ENCODE results near the gene NF2.

NF2 gene

DNA sequence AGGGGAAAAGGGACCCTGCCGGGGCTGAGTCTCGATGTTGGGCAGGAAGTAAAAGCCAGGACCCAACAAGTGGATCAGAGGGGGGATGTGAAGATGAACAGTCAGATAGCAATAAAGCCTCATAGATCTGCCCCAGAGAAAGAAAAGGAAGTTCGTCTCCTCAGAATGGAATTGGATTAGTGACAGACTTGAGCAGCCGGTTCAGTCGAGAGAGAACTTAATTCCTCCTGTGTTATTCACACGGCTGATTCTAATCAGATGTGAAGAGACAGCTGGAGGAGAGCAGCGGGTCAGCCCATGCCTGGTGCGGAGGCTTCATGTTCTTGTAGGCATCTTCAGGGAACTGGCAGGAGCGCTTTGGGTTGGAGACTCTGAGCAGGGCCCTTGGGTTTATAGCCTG is 87.0 kb downstream of the NF2 start:
- no peak overlapping the region for H3K9ac ChIP-seq
- no peaks in the 10 kb centered on the region for H3K27me3 ChIP-seq (ENCODE audit: insufficient read depth, low read depth)
- H2AFZ ChIP-seq (ENCODE audit: low read depth): no peak overlapping the region
- no peaks in the 10 kb centered on the region for H3K79me2 ChIP-seq (ENCODE audit: insufficient read depth, low read depth)
- no peak overlapping the region for H3K4me2 ChIP-seq
- no peaks in the 10 kb centered on the region for H4K20me1 ChIP-seq (ENCODE audit: insufficient read depth)
- H3K36me3 ChIP-seq (ENCODE audit: insufficient read depth): no peaks in the 10 kb centered on the region
- TF ChIP-seq, protein P1, sequence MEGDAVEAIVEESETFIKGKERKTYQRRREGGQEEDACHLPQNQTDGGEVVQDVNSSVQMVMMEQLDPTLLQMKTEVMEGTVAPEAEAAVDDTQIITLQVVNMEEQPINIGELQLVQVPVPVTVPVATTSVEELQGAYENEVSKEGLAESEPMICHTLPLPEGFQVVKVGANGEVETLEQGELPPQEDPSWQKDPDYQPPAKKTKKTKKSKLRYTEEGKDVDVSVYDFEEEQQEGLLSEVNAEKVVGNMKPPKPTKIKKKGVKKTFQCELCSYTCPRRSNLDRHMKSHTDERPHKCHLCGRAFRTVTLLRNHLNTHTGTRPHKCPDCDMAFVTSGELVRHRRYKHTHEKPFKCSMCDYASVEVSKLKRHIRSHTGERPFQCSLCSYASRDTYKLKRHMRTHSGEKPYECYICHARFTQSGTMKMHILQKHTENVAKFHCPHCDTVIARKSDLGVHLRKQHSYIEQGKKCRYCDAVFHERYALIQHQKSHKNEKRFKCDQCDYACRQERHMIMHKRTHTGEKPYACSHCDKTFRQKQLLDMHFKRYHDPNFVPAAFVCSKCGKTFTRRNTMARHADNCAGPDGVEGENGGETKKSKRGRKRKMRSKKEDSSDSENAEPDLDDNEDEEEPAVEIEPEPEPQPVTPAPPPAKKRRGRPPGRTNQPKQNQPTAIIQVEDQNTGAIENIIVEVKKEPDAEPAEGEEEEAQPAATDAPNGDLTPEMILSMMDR (conservative IDR thresholded peaks at IDR 0.05; ENCODE audit: low read depth, low read length): no peak
- H3K27ac ChIP-seq: no peak overlapping the region
- no peaks in the 10 kb centered on the region for H3K4me1 ChIP-seq (ENCODE audit: low read depth, poor library complexity, severe bottlenecking)
- H3K4me3 ChIP-seq (IDR thresholded peaks at IDR 0.05; ENCODE audit: insufficient read depth, low read depth, low read length): no peak overlapping the region

DNA sequence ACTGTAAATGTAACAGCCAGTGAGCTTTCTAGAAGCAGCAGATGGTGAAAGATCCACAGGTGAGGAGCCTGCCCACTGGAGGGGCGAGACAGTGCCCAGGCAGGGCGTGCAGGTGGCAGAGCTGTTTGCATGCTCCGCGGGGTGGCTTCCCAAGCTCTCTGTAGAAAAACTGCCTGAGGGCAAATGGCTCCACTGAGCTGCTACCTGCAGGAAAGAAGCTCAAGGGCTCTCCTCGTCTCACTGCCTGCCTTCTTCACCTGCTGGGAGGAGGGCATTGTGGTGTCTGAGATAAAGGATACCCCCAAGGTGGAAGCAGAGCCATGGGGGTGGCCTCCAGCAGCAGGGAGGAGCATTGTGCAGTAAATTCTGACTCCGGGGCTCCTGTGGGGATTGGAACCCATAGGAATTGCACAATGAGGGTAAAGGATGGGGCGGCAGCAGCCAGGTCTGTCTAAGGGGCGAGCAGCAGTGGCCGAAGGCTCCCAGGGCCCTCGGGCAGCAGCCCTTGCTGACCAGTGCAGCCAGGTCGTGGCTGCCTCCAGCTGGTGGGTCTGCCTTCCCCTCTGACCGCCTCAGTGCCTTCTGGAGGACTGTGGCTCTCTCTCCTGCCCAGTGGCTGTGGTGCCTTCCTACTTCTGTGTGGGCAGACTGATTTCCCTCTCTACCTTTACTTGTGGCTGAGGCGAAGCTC is 88.3 kb downstream of the NF2 start:
- TF ChIP-seq, protein P1 (conservative IDR thresholded peaks at IDR 0.05; ENCODE audit: low read depth, low read length): no peak
- H4K20me1 ChIP-seq (ENCODE audit: insufficient read depth): no peaks in the 10 kb centered on the region
- no peaks in the 10 kb centered on the region for H3K36me3 ChIP-seq (ENCODE audit: insufficient read depth)
- H3K4me1 ChIP-seq (ENCODE audit: low read depth, poor library complexity, severe bottlenecking): no peaks in the 10 kb centered on the region
- H3K27ac ChIP-seq: no peak overlapping the region
- no peak overlapping the region for H2AFZ ChIP-seq (ENCODE audit: low read depth)
- no peaks in the 10 kb centered on the region for H3K79me2 ChIP-seq (ENCODE audit: insufficient read depth, low read depth)
- no peak overlapping the region for H3K9ac ChIP-seq
- H3K27me3 ChIP-seq (ENCODE audit: insufficient read depth, low read depth): no peaks in the 10 kb centered on the region
- no peak overlapping the region for H3K4me2 ChIP-seq
- no peak overlapping the region for H3K4me3 ChIP-seq (IDR thresholded peaks at IDR 0.05; ENCODE audit: insufficient read depth, low read depth, low read length)

DNA sequence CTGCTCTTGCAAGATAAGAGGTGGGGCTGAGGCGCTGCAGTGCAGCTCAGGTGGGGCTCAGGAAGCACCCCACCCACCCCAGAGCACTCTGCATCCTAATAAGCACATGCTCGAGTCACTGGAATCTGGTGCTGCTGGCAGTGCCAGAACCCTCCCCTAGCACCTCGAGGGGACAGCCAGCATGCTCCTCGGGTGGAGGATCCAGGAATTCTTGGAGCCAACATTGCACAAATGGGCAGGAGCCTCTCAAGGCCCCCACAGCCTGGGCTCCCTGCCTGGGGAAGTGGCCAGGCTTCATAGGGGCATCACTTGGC is 88.9 kb downstream of the NF2 start:
- Histone ChIP-seq H3K27me3 (ENCODE audit: insufficient read depth, low read depth) (no peaks in the 10 kb centered on the region), H4K20me1 (ENCODE audit: insufficient read depth) (no peaks in the 10 kb centered on the region), H3K79me2 (ENCODE audit: insufficient read depth, low read depth) (no peaks in the 10 kb centered on the region), H3K36me3 (ENCODE audit: insufficient read depth) (no peaks in the 10 kb centered on the region), H3K27ac (no peak overlapping the region), H3K4me3 (IDR thresholded peaks at IDR 0.05; ENCODE audit: insufficient read depth, low read depth, low read length) (no peak overlapping the region), H2AFZ (ENCODE audit: low read depth) (no peak overlapping the region), H3K9ac (no peak overlapping the region), H3K4me1 (ENCODE audit: low read depth, poor library complexity, severe bottlenecking) (no peaks in the 10 kb centered on the region), H3K4me2 (no peak overlapping the region)
- TF ChIP-seq, protein P1 (conservative IDR thresholded peaks at IDR 0.05; ENCODE audit: low read depth, low read length): no peak

DNA sequence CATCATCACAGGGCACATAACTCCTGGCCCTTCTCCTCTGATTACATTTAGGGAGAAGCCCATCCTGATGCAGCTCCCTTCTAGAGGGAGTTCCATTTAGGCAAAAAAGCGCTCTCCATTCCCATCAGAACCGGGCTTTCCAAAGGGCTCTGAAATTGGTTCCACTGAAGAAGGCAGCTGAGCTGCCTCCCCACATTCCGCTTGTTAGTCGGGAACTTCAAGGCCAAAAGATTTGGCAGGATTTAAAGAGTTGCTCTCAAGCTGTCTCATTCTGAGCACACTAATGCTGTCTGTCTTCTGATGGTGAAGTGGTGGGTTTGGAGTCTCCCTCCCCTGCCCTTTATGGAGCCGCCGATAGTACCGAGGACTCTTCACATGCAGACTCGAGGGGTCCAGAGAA is 89.7 kb downstream of the NF2 start:
- Histone ChIP-seq H2AFZ (ENCODE audit: low read depth) (no peak overlapping the region), H3K9ac (no peak overlapping the region), H3K4me1 (ENCODE audit: low read depth, poor library complexity, severe bottlenecking) (no peaks in the 10 kb centered on the region), H3K27me3 (ENCODE audit: insufficient read depth, low read depth) (no peaks in the 10 kb centered on the region), H3K27ac (no peak overlapping the region), H3K4me2 (no peak overlapping the region), H3K4me3 (IDR thresholded peaks at IDR 0.05; ENCODE audit: insufficient read depth, low read depth, low read length) (no peak overlapping the region), H4K20me1 (ENCODE audit: insufficient read depth) (no peaks in the 10 kb centered on the region), H3K36me3 (ENCODE audit: insufficient read depth) (no peaks in the 10 kb centered on the region), H3K79me2 (ENCODE audit: insufficient read depth, low read depth) (no peaks in the 10 kb centered on the region)
- TF ChIP-seq, protein P1 (conservative IDR thresholded peaks at IDR 0.05; ENCODE audit: low read depth, low read length): no peak

Measured in KMS-11 (cell line).